Upper lobe of left lung (tissue), 4 donors: Measurements from ENCODE around the gene UBE3A.

Experiments
- POLR2A ChIP-seq, 4 donors: fragments of 450-650 bp; IDR thresholded peaks; one replicate each; pipeline ENCODE4 v1.5.1; 2016 to 2017; ENCODE audit warnings: antibody characterized with exemption in 4 of 4, mild to moderate bottlenecking in 2 of 4
- POLR2AphosphoS5 ChIP-seq, 2 donors: sonication (generic); formaldehyde crosslinking; IDR thresholded peaks; one replicate each; pipeline ENCODE4 v1.5.1; 2017; ENCODE audit warnings: antibody characterized with exemption in 2 of 2
- TF ChIP-seq, protein P1 (sequence below), 6 experiments: fragments of 450-650 bp in 4 of 6; fragments of 200-600 bp in 2 of 6; sonication (generic) in 2 of 6; IDR thresholded peaks; one replicate each; pipeline ENCODE4 v1.5.1; 2016 to 2019; ENCODE audit warnings: antibody characterized with exemption in 6 of 6

DNA sequence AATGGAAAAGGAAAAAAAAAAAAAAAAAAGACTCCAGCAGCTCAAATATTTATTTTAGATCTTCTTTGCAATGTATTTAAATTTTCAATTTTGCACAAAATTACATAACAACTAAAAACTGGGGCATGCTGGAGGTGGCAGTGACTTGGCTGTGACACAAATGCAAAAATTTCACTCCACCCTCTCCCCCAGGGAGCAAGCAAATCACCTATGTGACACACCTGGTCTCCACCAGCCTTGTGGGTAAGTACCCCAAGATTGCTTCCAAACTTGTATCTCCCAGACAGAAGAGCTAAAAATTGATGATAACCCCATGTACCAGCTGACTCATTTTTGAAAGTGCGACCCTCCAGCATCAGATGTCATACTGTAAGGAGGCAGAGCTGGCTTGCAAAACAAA, 32.0 kb downstream of the UBE3A start:
- TF ChIP-seq, protein P1, sequence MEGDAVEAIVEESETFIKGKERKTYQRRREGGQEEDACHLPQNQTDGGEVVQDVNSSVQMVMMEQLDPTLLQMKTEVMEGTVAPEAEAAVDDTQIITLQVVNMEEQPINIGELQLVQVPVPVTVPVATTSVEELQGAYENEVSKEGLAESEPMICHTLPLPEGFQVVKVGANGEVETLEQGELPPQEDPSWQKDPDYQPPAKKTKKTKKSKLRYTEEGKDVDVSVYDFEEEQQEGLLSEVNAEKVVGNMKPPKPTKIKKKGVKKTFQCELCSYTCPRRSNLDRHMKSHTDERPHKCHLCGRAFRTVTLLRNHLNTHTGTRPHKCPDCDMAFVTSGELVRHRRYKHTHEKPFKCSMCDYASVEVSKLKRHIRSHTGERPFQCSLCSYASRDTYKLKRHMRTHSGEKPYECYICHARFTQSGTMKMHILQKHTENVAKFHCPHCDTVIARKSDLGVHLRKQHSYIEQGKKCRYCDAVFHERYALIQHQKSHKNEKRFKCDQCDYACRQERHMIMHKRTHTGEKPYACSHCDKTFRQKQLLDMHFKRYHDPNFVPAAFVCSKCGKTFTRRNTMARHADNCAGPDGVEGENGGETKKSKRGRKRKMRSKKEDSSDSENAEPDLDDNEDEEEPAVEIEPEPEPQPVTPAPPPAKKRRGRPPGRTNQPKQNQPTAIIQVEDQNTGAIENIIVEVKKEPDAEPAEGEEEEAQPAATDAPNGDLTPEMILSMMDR (IDR thresholded peaks at IDR 0.05): no peak
- no peak for TF ChIP-seq POLR2A (IDR thresholded peaks at IDR 0.05)
- no peak for TF ChIP-seq POLR2AphosphoS5 (IDR thresholded peaks at IDR 0.05)
